Measurements from ENCODE around the gene OR8A1.

Gene OR8A1

GRCh38 chr11:124608147-124608546 lies 38.4 kb downstream of the OR8A1 start:
- H3K9me3 Mint-ChIP-seq, result no peaks in the 10 kb centered on the region
- CTCF ChIA-PET, result no interaction called here
- no peak overlapping the region for H3K27ac Mint-ChIP-seq
- peaks cover 7% of the 10 kb centered on the region for H3K4me1 Mint-ChIP-seq
- H3K4me3 Mint-ChIP-seq, result no peak overlapping the region
- H3K27me3 Mint-ChIP-seq, result peaks cover 3% of the 10 kb centered on the region
- H3K36me3 Mint-ChIP-seq, result no peaks in the 10 kb centered on the region
- no peak for DNase-seq

- H3K9me3 Mint-ChIP-seq, result no peaks in the 10 kb centered on the region
- peaks cover 8% of the 10 kb centered on the region for H3K27me3 Mint-ChIP-seq
- CTCF ChIA-PET, result interaction anchor here (1.0 kb wide), 1 partner anchor 9 kb away, joined by 3 read pairs; no protein-coding TSS in a partner anchor
- DNase-seq, result no peak
- H3K36me3 Mint-ChIP-seq, result no peaks in the 10 kb centered on the region
- peaks cover 7% of the 10 kb centered on the region for H3K4me1 Mint-ChIP-seq
- H3K27ac Mint-ChIP-seq, result no peak overlapping the region
- no peak overlapping the region for H3K4me3 Mint-ChIP-seq
These were observed 40.5 kb downstream of the OR8A1 start for GRCh38 chr11:124610295-124610694.

DNA sequence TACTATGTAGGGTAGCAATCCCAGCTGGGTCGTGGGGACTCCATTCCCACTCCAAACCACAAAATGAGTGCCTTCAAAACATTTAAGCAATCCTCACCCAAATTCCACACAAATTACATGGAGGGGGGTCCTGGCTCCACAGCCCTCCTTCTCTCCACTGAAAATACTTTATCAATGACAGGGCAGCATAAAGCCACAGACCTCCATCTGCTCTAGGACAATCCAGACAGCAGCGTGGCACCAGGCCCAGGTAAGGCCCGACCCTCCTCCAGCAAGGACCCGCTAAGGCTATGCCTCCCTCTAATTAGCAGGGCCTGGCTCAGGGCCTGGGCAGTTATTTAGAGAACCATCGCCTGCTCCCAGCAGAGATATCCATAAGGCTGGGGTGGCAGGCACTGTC lies 41.3 kb downstream of the OR8A1 start, which contains the start of gene PANX3:
Gene PANX3 (plus strand): TSS at position 365 of the 400 bp plus-strand sequence. CDS start 129 bp downstream, outside the sequence.
- peaks cover 7% of the 10 kb centered on the region for H3K4me1 Mint-ChIP-seq
- H3K27me3 Mint-ChIP-seq, result peaks cover 4% of the 10 kb centered on the region
- H3K36me3 Mint-ChIP-seq, result no peaks in the 10 kb centered on the region
- H3K9me3 Mint-ChIP-seq, result no peaks in the 10 kb centered on the region
- no peak for DNase-seq
- CTCF ChIA-PET, result no interaction called here
- H3K4me3 Mint-ChIP-seq, result no peak within 1 kb of the TSS
- no peak within 1 kb of the TSS for H3K27ac Mint-ChIP-seq

DNA sequence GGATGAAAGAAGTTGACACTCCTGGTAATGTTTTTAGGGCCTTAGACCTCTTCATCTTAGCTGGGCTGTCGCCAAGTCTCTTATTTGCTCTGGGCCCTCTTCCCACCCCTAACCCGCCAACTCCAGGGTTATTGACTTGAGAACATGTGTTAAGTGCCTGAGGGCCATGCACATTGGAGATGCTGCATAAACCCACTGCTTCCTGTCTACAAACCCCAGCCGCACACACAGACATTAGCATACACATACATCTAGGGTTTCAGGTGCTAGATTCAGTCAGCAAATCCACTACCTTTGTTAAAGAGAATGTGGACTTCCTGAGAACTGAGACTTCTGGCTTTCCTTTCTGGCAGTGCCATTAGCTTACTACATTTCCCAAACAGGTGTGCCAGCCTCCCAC lies 42.2 kb downstream of the OR8A1 start:
- H3K36me3 Mint-ChIP-seq, result no peaks in the 10 kb centered on the region
- no peak overlapping the region for H3K4me3 Mint-ChIP-seq
- H3K27me3 Mint-ChIP-seq, result peaks cover 9% of the 10 kb centered on the region
- H3K9me3 Mint-ChIP-seq, result no peaks in the 10 kb centered on the region
- no peak overlapping the region for H3K27ac Mint-ChIP-seq
- CTCF ChIA-PET, result no interaction called here
- H3K4me1 Mint-ChIP-seq, result peaks cover 7% of the 10 kb centered on the region
- DNase-seq, result peak; percentile 50

GRCh38 chr11:124612567-124613246 lies 42.9 kb downstream of the OR8A1 start:
- Mint-ChIP-seq H3K36me3 (no peaks in the 10 kb centered on the region), H3K4me3 (no peak overlapping the region), H3K9me3 (no peaks in the 10 kb centered on the region), H3K27ac (no peak overlapping the region), H3K27me3 (peaks cover 10% of the 10 kb centered on the region), H3K4me1 (peaks cover 7% of the 10 kb centered on the region)
- CTCF ChIA-PET, result no interaction called here
- DNase-seq, result no peak

GRCh38 chr11:124618863-124619262 lies 49.1 kb downstream of the OR8A1 start:
- H3K4me3 Mint-ChIP-seq, result no peak overlapping the region
- DNase-seq, result no peak
- no peak overlapping the region for H3K27ac Mint-ChIP-seq
- H3K9me3 Mint-ChIP-seq, result no peaks in the 10 kb centered on the region
- peaks cover 23% of the 10 kb centered on the region for H3K27me3 Mint-ChIP-seq
- H3K36me3 Mint-ChIP-seq, result no peaks in the 10 kb centered on the region
- CTCF ChIA-PET, result interaction anchor here (1.3 to 1.9 kb wide), 2 partner anchors 12 to 51 kb away, joined by 4 to 5 read pairs; no protein-coding TSS in a partner anchor
- H3K4me1 Mint-ChIP-seq, result peaks cover 6% of the 10 kb centered on the region

Data from activated naive CD4-positive, alpha-beta T cell treated with anti-CD3 and anti-CD28 coated beads, Interleukin-2, amount 10 ng/mL, durations not matched to agents 7 days and 5 days (primary cell).